Loucy (cell line): ENCODE results near the gene DUSP28.

Experiments
- CTCF ChIP-seq: fragments of 200-600 bp; sonication (generic); conservative IDR thresholded peaks from 2 replicates; pipeline ENCODE4 v1.5.1; 2014; ENCODE audit warnings: mild to moderate bottlenecking, antibody characterized with exemption, low read length
- EZH2phosphoT487 ChIP-seq: fragments of 200-600 bp; IDR thresholded peaks from 2 replicates; pipeline ENCODE4 v1.6.1; 2018; ENCODE audit warnings: antibody characterized with exemption, mild to moderate bottlenecking, moderate library complexity, borderline replicate concordance

DNA sequence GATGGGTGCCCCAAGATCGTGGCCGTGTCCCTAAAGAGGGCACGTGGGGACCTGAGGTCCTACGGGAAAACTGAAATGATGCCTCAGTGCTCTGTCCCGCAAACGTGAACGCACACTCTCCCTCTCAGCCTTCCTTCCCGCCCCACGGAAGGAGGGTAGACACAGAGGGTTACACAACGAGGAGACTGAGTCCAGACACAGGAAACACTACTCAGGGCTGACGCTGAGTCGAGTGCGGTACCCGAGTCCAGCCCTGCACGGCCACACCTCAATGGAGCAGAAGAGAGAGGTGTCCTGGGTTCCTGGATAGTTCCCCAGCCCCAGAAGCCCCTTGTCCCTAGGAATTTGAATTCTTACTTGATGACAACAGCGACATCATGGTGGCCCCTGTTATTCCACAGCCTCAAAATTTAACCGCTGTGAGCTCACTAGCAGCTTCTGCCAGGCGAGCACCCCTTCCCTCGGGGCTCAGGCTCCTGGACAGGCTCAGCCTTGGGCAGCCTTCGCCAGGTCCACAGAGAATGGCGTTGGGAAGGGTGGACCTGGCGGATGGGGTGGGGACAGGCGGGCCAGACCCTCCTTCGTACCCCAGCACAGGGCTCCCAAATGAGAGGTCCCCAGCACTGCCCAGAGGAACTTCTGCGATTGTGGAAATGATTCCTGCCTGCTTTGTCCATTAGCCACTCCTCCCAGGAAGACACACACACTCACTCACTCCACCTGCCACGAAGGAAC is 7.1 kb downstream of the DUSP28 start:
- TF ChIP-seq CTCF: no peak
- TF ChIP-seq EZH2phosphoT487: no peak
